A549 treated with Mapracorat at 1 μM for 4 hours (cell line): ENCODE data around the gene FZD7. TPM values are rescaled to one million over a fixed set of nuclear protein-coding genes. Genes with fewer than 3 reads are reported as not detected.

Source experiments
- total RNA-seq: library from RNA; stranded (reverse); fragments of 200-300 nt; extraction: Qiagen RNA extraction; gene quantifications from 5 replicates; pipeline ENCODE4 v1.2.3, GENCODE V29; 2022

FZD7 gene
- total RNA-seq = 5.2 to 7.3 TPM (median 6.4 TPM) in 5 replicates

GRCh38 chr2:202033317-202034248 lies at the start of gene FZD7:
Gene FZD7, plus strand, starts transcription at chr2:202033855. Its CDS starts 793 bp downstream, at chr2:202034648.

GRCh38 chr2:202072737-202073401 lies 39.2 kb downstream of the FZD7 start, which contains the start of gene KIAA2012:
Gene KIAA2012, plus strand, starts transcription at chr2:202073255. Its CDS starts 373 bp downstream, at chr2:202073628.

Other genes with a start within 250 kb of the FZD7 start
- not detected in 5 replicates for gene CDK15, start 227.3 kb upstream of the FZD7 start, total RNA-seq
- not detected in 5 replicates for gene KIAA2012, start 39.4 kb downstream of the FZD7 start, total RNA-seq
- gene SUMO1, start 204.7 kb downstream of the FZD7 start, total RNA-seq = 135 to 179 TPM (median 140 TPM) in 5 replicates
- gene NOP58, start 231.9 kb downstream of the FZD7 start, total RNA-seq = 109 to 147 TPM (median 119 TPM) in 5 replicates